Measurements from ENCODE around the gene ARRB2. TPM values are rescaled to one million over a fixed set of nuclear protein-coding genes. Genes with fewer than 3 reads are reported as not detected.

ARRB2 gene
- total and polyA plus RNA-seq, 2 of the 8 experiments (the other 6 are each of a cell fraction or from before 2014, with no cell fraction given), result 72.4 to 101 TPM

DNA sequence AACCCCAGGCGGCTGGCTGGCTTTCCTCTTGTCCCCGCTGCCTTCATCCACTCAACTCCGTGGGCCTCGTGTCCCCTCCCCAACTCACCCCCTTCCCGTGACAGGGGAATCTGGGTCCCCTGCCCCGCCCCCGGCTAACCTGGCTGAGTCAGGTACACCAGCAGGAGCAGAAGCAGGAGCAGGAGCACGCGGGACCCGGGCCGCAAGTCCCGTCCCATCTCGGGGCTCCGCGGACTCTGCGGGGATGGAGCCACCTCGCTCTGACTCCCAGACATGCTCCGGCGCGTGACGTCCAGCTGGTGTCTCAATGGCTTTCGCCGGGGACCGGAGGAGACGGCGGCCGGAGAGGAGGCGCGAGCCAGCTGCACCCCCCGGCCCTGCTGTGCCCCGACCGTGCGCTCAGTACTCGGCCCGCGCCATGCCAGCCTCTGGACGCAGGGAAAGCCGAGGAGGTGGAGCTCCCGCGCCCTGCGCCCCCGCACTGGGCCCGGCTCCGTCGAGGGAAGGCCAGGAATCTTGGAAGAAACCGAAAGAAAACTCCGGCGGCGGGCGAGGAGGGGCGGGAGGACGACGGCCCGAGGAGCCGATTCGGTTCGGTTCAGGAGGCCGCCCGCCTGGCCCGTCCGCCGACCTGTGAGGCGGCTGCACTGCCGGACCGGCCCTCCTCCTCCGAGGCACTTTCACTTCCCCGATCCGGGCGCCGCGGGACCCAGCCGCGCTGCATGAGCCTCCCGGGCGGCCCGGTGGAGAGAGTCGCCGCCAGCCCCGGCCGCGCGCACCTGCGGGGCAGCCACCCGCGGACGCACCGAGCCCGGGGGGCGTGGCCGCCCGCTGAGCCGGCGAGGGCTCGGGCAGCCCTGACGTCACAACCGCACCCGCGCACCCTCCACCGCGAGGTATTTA is 28.9 kb downstream of the ARRB2 start, which contains the start of the genes CXCL16 and ZMYND15 (continued):
- TF ChIP-seq TCF12 (IDR thresholded peaks at IDR 0.05; ENCODE audit: low read depth, low read length), result no peak
- TF ChIP-seq BCL11A (IDR thresholded peaks at IDR 0.05; ENCODE audit: low read depth in 2 of 2, low read length in 2 of 2), result no peak

All from H1 (cell line).